HG03108 (cell line): ENCODE results near the gene VMP1.

Experiments used
- ATAC-seq: cut with Tn5 transposase; IDR thresholded peaks from one replicate; pipeline ENCODE4 v1.9.1; 2021; ENCODE audit warnings: moderate library complexity; ENCODE audit not compliant: unreplicated experiment

VMP1 gene

DNA sequence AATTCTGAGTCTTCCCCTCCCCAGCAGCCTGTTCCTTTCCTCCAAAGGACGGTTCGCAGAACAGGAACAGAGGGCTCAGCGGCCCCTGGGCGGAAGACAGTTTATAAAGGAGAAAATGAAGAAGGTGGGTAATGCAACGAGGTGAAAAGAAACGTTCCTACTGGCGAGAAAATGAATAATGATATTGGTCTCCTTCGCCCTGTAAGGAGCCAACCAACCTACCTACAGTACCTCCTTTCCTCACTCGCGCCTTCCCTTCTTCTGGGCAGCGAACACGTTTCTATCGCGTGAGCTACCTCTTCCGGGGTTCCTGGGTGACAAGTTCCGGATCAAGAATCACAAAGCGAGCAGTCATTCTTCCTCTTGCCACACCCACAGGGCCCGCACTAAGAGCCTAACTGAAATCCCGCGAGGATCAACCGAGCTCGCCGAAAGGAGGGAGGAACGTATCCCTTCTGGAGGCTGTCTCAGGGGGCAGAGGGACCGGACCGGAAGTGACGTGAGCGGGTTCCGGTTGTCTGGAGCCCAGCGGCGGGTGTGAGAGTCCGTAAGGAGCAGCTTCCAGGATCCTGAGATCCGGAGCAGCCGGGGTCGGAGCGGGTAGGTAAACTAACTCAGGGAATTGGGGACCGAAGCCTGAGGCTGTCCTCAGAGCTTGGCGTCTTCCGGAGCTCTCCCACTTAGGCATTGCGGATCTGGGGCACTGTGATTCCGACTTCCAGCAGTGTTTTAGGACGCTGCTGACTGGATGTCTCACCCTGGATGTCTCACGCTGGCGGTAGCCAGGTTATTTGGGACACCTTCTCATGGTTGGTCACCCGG, at the start of gene VMP1, which contains the start of gene PTRH2:
VMP1 (plus strand) TSS at position 506 of the 822 bp plus-strand sequence. CDS start 23,793 bp downstream, outside the sequence.
PTRH2 (minus strand) TSS at position 282 of the 822 bp plus-strand sequence. CDS start 9,452 bp downstream, outside the sequence.
- ATAC-seq, result peak; percentile 96

DNA sequence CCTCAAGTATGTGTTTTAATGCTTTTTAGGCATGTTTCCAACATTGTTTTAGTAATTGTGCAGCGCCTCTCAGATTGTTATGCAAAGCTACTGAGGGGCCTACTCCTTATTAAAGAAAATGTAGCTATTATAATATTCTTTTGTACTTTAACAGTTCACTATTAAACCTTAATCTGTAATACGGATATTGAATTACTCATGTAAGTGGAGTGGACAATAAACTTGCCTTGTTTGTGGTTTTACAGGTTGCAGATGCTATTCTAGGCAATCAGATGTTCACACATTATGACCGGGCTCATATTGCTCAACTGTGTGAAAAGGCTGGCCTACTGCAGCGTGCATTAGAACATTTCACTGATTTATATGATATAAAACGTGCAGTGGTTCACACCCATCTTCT, 41.2 kb upstream of the VMP1 start:
- ATAC-seq, result no peak

DNA sequence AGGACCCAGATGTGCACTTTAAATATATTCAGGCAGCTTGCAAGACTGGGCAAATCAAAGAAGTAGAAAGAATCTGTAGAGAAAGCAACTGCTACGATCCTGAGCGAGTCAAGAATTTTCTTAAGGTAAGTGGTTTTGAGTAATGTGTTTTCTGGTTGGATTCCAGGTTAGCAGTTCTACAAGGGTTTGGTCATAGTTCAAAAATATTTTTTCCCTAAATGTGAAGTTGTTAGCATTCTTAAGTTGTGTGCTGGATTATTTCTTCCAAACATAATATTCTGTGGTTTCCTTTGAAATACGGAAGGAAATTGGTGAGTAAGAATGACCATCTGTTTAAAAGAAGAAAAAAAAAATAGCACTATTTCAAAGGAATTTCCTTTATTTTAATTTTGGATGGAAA, 38.6 kb upstream of the VMP1 start:
- ATAC-seq, result no peak

DNA sequence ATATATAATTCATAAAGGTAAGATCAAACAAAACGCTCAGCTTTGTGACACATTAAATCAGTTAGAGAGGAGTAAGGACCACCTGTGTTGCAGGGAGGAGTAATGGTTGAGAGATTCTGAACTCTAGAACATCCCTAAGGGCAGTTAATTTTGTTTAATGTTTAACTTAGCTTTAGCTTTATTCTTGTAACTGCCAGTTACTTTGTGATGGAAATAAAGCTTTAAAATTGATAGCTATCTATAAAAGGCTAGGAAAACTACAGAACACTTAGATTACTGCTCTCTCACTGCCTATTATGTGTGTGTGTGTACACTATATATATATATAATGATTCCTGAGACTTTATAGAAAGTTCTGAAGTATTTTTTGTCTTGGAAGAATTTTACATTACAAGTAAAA, 38.0 kb upstream of the VMP1 start:
- ATAC-seq, result no peak

DNA sequence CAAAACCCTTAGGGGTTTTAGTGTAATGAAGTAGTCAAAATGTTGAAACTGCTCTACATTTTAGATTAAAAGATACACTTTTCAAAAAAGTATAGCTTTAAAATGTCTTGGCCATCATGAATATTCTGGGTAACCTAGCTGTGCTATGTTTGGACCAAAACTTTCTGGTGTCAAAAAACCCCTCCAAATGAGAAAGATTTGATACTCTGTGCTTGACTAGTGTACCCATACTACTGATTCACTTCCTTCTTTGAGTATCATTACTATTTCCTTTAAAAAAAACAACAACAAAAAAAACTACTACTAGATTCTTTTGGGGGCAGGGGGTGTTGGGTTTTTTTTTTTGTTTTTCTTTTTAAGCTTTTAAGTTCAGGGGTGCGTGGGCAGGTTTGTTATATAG, 37.5 kb upstream of the VMP1 start:
- no peak for ATAC-seq

DNA sequence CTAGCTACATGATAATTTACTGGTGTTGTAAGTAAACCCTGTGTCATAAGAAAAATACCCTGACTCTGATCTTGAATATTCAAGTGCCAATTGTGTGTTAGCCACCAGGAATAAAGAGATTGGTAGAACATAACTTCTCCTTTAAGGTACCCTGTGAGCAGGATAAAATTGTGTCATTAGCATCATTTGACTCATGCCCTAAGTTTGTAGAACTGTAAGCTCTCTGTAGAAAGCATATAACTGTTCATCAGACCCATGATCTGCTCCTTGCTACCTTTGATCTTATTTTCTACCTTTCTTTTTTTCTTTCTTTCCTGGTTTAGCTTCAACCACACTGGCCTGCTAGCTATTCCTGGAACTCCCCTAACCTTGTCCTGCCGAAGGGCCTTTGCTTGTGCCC, 36.1 kb upstream of the VMP1 start:
- ATAC-seq, result no peak

DNA sequence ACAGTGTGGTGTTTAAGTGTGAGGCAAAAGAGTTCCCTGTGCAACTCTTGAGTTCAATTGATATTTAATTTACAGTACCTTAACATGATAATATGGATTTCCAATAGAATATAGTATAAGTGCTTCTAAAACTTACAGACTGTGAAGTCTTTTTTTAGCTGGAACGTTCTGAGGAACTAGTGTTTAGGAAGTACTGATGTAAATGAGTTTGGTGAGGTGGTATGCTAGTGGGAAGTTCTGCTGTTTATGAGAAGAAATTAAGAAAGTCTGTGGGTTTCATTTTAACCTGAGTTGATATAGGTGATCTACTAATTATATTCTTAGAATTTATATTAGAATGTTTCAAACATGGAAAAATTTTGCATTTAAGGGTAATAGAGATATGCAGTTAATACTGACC, 32.2 kb upstream of the VMP1 start:
- ATAC-seq, result no peak

DNA sequence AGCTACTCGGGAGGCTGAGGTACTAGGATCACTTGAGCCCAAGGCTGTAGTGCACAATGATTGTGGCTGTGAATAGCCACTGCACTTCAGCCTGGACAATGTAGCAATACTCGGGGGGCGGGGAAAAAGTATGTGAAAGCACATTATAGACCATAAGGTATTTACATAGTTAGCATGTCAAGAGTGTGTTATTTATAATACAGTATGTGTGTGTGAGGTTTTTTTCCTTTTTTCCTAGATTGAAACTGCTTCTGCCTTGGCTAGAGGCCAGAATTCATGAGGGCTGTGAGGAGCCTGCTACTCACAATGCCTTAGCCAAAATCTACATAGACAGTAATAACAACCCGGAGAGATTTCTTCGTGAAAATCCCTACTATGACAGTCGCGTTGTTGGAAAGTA, 30.7 kb upstream of the VMP1 start:
- no peak for ATAC-seq

DNA sequence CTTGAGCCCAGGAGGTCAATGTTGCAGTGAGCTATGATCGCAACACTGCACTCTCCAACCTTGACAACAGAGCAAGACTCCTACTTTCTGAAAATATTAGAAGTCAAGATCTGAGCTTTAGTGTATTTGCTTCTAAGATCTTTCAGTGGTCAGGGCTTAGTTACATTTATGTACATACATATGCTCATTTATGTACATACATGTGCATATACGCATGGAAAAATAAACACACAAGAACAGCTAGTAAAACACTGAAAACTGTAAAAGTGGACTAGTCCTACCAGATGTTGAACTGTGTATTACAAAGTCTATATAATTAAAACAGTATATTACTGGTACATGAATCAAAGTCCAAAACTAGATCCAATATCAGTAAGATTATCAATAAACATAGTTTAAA, 28.5 kb upstream of the VMP1 start:
- no peak for ATAC-seq

DNA sequence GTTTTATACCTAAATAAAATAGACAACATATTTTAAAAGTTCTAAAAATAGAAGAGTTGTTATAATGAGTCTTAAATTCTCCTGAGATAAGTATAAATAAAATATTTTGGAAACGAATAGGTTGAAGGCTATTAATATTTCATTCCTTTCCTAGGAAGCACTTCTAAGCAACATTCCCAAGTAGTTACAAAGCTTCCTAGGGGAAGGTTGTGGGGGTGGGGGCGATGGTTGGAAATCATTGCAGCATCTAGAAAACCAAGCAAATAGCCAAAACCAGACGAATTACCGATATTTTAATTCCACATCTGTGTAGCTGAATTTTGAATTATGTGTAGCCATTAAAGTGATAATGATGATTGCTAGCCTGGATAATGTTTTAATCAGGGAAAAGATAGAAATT, 27.1 kb upstream of the VMP1 start:
- no peak for ATAC-seq

DNA sequence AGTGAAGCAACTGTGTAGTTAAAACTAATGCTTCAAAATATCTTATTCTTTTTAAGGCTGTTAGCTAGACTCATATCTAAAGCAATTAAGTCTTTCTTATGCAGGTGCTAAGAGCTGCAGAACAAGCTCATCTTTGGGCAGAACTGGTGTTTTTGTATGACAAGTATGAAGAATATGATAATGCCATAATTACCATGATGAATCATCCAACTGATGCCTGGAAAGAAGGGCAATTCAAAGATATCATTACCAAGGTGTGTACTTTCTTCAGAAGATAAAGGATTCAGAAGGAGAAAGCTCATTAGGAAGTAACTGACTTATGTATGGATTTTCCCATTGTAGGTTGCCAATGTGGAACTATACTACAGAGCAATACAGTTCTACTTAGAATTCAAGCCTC, 24.2 kb upstream of the VMP1 start:
- no peak for ATAC-seq

DNA sequence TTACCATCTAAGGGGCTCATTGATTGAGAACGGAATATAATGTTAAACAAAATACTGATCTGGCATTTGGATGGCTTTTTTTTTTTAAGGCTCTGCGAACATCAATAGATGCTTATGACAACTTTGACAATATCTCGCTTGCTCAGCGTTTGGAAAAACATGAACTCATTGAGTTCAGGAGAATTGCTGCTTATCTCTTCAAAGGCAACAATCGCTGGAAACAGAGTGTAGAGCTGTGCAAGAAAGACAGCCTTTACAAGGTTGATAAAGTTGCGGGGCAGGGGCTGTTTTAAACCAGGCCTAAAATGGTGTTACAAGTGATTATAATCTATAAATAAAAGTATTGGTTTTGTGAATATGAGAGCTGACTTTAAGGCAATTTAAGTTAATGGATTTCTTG, 22.5 kb upstream of the VMP1 start:
- no peak for ATAC-seq

DNA sequence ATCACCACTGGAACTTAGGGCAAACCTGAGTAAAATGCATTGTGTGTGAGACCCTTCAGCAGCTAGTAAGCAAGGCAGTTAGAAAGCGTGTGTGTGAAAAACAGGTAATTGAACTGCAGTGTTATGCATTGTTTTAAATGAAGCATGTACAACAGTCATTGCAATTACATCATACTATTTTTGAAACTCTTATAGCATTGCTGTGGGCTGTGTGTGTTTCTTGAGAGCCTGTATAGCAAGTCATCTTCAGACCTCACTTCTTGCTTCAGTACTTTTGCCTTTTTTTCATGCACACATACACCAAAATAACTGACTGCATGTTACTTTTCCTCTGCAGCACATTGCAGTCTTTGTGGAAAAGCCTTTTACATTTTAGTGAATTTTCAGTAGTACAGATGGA, 19.4 kb upstream of the VMP1 start:
- no peak for ATAC-seq

DNA sequence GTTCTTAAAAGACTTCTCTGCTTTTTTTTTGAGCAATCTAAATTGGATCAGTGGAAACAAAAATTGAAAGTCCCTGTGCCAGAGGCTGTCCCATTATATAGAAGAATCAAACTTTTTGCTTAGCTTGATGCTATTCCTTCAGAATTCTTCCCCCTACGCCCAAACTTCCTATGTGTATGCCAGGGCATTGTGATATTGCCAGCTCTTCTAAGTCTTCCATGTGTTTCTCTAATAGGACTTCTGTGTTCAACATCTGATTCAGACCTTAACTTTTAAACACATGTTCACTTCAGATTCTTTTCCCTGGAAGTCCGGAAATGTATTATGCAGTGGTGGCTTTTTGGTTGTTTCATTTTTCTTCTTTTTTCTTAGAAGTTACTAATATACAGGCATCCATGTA, 19.0 kb upstream of the VMP1 start:
- ATAC-seq, result no peak

DNA sequence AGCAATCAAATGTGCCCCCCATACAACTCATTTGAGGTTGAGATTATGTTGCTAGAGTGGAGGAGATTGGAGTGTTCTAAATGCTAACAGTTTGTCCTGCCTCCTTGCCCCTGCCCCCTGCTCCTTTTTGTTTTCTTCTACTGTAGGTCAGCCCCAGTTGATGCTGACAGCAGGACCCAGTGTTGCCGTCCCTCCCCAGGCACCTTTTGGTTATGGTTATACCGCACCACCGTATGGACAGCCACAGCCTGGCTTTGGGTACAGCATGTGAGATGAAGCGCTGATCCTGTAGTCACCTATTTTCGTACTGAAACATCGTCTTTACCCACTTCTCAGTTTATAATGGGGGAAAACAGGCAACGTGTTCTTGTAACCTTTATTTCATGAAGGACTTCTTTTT, 13.9 kb upstream of the VMP1 start:
- ATAC-seq, result no peak

DNA sequence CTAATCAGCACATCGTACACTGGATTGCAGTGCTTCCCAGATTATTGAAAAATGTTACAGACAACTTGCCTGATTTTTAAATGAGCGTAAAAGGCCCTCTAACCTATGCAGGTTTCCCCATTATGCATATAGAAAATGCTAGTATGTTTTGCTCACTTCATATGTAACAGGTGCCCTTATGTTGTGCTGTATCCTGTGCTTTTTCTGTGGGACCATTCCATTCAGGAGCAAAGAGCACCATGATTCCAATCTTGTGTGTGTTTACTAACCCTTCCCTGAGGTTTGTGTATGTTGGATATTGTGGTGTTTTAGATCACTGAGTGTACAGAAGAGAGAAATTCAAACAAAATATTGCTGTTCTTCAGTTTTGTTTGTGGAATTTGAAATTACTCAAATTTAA, 13.1 kb upstream of the VMP1 start:
- ATAC-seq, result no peak

DNA sequence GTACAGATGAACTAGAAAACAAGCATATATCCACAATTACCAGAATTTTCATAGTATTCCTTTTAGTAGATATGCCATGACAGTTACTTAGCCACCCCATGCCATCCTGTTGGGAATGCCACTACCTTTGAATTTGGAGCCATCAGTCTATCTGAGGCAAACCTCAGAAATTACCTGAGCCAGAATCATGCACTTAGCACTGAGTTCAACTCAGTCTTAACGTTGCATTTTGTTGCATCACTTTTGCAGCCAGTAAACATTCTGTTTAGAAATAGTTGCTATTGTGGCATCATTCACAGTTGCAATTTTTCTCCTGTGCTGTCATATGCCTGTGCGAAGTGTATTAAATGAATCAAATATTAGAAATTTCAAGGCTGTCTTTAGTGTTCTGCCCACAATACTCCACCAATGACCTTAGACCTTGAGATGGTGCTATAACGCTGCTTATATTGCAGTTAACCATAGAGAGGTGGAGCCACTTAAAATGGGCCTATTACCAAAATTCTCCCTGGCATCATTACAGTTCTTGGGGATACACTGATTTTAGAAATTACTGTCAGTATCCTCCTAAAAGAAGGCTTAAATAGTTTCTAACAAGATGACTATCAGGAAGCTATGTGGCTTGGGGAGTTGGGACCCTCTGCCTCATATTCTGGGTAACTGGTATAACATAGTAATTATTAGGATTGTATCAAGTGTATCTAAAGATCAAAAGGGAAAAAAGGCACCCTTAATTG, 11.3 kb upstream of the VMP1 start:
- no peak for ATAC-seq

DNA sequence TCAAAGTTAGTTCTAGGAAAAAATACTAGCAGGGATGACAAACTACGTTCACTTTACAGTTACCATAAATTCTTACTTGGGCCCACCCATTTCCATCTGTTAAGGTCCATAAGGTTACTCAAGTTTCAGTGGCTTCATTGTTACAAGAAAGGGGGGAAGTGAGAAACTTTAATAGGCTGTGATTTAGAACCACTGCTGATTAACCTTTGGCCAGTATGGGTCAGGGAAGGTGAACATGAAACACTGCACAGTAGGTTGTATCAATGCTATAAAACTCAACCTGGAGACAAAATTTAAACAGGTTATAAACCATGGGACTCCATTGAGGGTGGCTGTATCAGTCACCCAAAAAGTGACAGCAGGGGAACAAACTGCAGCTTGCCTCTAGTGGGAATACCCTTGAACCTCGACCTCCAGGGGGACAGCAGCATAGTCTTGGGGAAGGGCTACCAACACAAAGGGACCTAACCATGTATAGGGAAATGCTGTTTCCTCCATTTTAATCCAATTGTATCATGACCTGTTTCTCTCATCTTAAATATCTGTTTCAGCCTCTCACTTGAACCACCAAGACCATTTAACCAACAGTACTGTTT, 10.7 kb upstream of the VMP1 start:
- no peak for ATAC-seq

DNA sequence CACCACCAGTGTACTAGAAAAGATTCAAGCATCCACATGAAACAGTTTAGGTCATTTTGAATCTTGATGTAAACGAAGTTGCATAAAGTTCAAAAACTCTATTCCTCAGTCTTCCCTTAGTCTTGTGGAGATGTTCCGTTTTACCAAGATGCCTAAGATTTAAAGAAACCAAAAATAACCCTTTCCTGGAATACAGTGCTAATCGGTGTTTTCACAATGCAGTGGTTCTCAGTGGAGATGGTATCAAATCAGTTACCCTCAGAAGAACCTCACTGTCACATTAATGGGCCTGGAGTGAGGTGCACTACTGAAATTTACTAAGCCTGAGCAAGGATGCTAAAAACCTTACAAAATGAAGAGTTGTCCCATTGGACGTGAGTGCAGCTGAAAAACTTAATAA, 9.3 kb upstream of the VMP1 start:
- no peak for ATAC-seq

DNA sequence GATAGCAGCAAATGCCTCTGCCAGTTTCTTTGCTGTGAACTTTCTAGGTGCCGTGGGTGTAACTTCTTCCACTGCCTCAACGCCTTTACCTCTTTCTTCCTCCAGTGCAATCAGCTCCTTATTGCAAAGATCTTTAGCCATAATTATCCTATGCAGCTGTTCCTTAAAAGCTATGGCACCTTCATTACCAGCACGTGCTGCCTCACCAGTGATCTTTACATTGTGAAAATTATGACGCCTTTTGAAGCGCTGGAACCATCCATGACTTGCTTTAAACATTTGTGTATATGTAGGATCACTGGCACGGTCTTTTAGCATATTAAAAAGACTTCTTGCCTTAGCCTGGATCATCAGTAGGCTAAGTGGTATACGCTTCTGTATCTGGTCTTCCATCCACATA, 8.2 kb upstream of the VMP1 start:
- no peak for ATAC-seq

DNA sequence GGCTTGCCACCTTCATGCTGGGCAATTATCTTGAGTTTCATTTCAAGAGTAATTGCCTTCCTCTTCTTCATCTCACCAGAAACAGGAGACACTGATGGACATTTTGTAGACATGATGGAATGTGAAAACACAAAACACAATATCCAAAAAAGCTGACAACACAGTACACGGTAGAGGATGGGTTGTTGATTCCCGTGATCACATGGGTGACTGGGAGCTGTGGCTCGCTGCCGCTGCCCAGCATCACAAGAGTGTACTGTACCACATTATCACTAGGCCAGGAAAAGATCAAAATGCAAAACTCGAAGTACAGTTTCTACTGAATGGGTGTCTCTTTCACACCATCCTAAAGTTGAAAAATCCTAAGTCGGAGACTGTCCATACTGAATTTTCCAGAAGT, 7.7 kb upstream of the VMP1 start:
- ATAC-seq, result no peak

DNA sequence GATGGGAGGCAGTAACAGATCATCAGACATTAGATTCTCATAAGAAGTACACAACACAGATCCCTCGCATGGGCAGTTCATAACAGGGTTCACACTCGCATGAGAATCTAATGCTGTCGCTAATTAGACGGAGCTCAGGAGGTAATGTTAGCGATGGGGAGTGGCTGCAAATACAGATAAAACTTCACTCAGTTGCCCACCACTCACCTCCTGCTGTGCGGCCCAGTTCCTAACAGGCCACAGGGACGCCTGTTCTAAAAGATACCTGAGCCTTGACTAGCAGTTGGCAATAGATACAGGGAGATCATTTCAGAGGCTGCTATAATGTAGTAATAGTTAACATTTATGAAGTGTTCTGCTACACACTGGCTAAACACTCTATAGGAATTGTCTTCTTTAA, 5.2 kb upstream of the VMP1 start:
- no peak for ATAC-seq
